HepG2 (cell line): ENCODE measurements around the gene RTN4RL2. TPM values are rescaled to one million over a fixed set of nuclear protein-coding genes. Genes with fewer than 3 reads are reported as not detected.

ENCODE experiments used
- BHLHE40 ChIP-seq: IDR thresholded peaks from 2 replicates; pipeline ENCODE4 v1.6.1; 2011; ENCODE audit warnings: low read length, improper control_type of control experiment
- CHD4 ChIP-seq: fragments of 200-600 bp; sonication (generic); IDR thresholded peaks from 2 replicates; pipeline ENCODE4 v1.7.0; 2017; ENCODE audit warnings: mild to moderate bottlenecking, low read length, borderline replicate concordance
- FOSL1 ChIP-seq: sonication (generic); formaldehyde crosslinking; IDR thresholded peaks from 2 replicates; pipeline ENCODE4 v1.9.0; 2021; ENCODE audit warnings: missing genetic modification reagents, borderline replicate concordance
- FOSL2 ChIP-seq: sonication (generic); formaldehyde crosslinking; IDR thresholded peaks from 2 replicates; pipeline ENCODE4 v1.4.0; 2020; ENCODE audit warnings: missing genetic modification reagents
- KDM4B ChIP-seq: sonication (generic); formaldehyde crosslinking; IDR thresholded peaks from 2 replicates; pipeline ENCODE4 v1.4.0; 2020; ENCODE audit warnings: missing genetic modification reagents
- KLF11 ChIP-seq: IDR thresholded peaks from 2 replicates; pipeline ENCODE4 v1.6.1; 2016; ENCODE audit warnings: missing compliant biosample characterization
- KLF6 ChIP-seq: IDR thresholded peaks from 2 replicates; pipeline ENCODE4 v1.8.0; 2016; ENCODE audit warnings: missing biosample characterization, missing genetic modification reagents
- MTA1 ChIP-seq: sonication (generic); formaldehyde crosslinking; IDR thresholded peaks from 2 replicates; pipeline ENCODE4 v1.4.0; 2020; ENCODE audit warnings: missing genetic modification reagents, mild to moderate bottlenecking, borderline replicate concordance
- NAIF1 ChIP-seq: sonication (generic); formaldehyde crosslinking; IDR thresholded peaks from 2 replicates; pipeline ENCODE4 v1.5.0; 2020; ENCODE audit warnings: mild to moderate bottlenecking, missing genetic modification reagents, borderline replicate concordance
- PITX1 ChIP-seq: sonication (generic); formaldehyde crosslinking; IDR thresholded peaks from 2 replicates; pipeline ENCODE4 v1.5.1; 2020; ENCODE audit warnings: mild to moderate bottlenecking, missing genetic modification reagents
- RNF2 ChIP-seq: fragments of 450-650 bp; conservative IDR thresholded peaks from 2 replicates; pipeline ENCODE4 v1.6.1; 2016; ENCODE audit warnings: low read depth
- SALL1 ChIP-seq: sonication (generic); formaldehyde crosslinking; IDR thresholded peaks from 2 replicates; pipeline ENCODE4 v1.8.0; 2022; ENCODE audit warnings: mild to moderate bottlenecking, missing genetic modification reagents
- SMYD3 ChIP-seq: sonication (generic); formaldehyde crosslinking; IDR thresholded peaks from 2 replicates; pipeline ENCODE4 v1.8.1; 2023; ENCODE audit warnings: mild to moderate bottlenecking, missing genetic modification reagents
- SOX13 ChIP-seq, 3 experiments: fragments of 450-650 bp in 1 of 3; sonication (generic) in 1 of 3; formaldehyde crosslinking in 1 of 3; IDR thresholded peaks in 2 of 3; conservative IDR thresholded peaks in 1 of 3; 2 replicates each; pipeline versions ENCODE4 v1.5.0 to v1.6.1; 2016 to 2020; ENCODE audit warnings: antibody characterized with exemption in 1 of 3, mild to moderate bottlenecking in 1 of 3, missing compliant biosample characterization in 1 of 3, missing genetic modification reagents in 1 of 3, moderate library complexity in 1 of 3
- TBL1XR1 ChIP-seq: fragments of 150-350 bp; IDR thresholded peaks from 2 replicates; pipeline ENCODE4 v1.6.1; 2014; ENCODE audit warnings: borderline replicate concordance, low read length; ENCODE audit not compliant: partially characterized antibody
- TCF7 ChIP-seq: sonication (generic); IDR thresholded peaks from 2 replicates; pipeline ENCODE4 v1.6.1; 2016; ENCODE audit warnings: antibody characterized with exemption, low read depth
- ZBTB7A ChIP-seq: sonication (generic); formaldehyde crosslinking; IDR thresholded peaks from 2 replicates; pipeline ENCODE4 v1.8.0; 2022; ENCODE audit warnings: mild to moderate bottlenecking, missing genetic modification reagents
- ZMYM4 ChIP-seq: sonication (generic); formaldehyde crosslinking; IDR thresholded peaks from 2 replicates; pipeline ENCODE4 v1.8.1; 2023; ENCODE audit warnings: mild to moderate bottlenecking, missing genetic modification reagents
- ZNF256 ChIP-seq: sonication (generic); formaldehyde crosslinking; conservative IDR thresholded peaks from 2 replicates; pipeline ENCODE4 v1.4.0; 2020; ENCODE audit warnings: missing genetic modification reagents
- ZNF296 ChIP-seq: sonication (generic); formaldehyde crosslinking; conservative IDR thresholded peaks from 2 replicates; pipeline ENCODE4 v1.5.0; 2020; ENCODE audit warnings: mild to moderate bottlenecking, missing genetic modification reagents
- ZNF543 ChIP-seq: sonication (generic); formaldehyde crosslinking; IDR thresholded peaks from 2 replicates; pipeline ENCODE4 v1.4.0; 2020; ENCODE audit warnings: mild to moderate bottlenecking, missing genetic modification reagents
- ZNF691 ChIP-seq: sonication (generic); formaldehyde crosslinking; IDR thresholded peaks from 2 replicates; pipeline ENCODE4 v1.4.0; 2020; ENCODE audit warnings: missing genetic modification reagents, low read depth, mild to moderate bottlenecking, borderline replicate concordance
- ZNF720 ChIP-seq: sonication (generic); formaldehyde crosslinking; IDR thresholded peaks from 2 replicates; pipeline ENCODE4 v1.4.0; 2020; ENCODE audit warnings: missing genetic modification reagents
- ZXDC ChIP-seq: sonication (generic); formaldehyde crosslinking; IDR thresholded peaks from 2 replicates; pipeline ENCODE4 v1.5.0; 2020; ENCODE audit warnings: mild to moderate bottlenecking, missing genetic modification reagents
- polyA plus RNA-seq, 8 experiments: library from polyadenylated mRNA; depleted of rRNA in 3 of 8; stranded (reverse) in 7 of 8; unstranded in 1 of 8; fragments of >200 nt; fragmentation: Illumina TruSeq in 4 of 8; extraction: Trizol in 4 of 8; gene quantifications; 2 replicates each; pipeline versions ENCODE4 v1.2.1 to v1.2.3, GENCODE V29; 2011 to 2016; ENCODE audit warnings: low read depth in 4 of 8, missing spikeins in 1 of 8, mixed read lengths in 1 of 8; ENCODE audit not compliant: insufficient read depth in 1 of 8
- total RNA-seq, 5 experiments: library from RNA; depleted of rRNA; stranded (reverse); fragments of >200 nt; fragmentation: Illumina TruSeq; extraction: Trizol; gene quantifications; 2 replicates each; pipeline ENCODE4 v1.2.3, GENCODE V29; 2016; ENCODE audit warnings: low read depth in 1 of 5

Gene RTN4RL2
- total and polyA plus RNA-seq, 2 of the 13 experiments (the other 11 are each of a cell fraction or from before 2014, with no cell fraction given), result 1.3 to 4.3 TPM

- peak; percentile 91 for TF ChIP-seq ZNF296 (CRISPR knock-in tag)
- peak; percentile 74 for TF ChIP-seq TBL1XR1
- peak; percentile 86 for TF ChIP-seq PITX1 (CRISPR knock-in tag)
- 0 out of 2 replicates have a peak, but pooled peaks have one; percentile 24 for TF ChIP-seq SMYD3 (CRISPR knock-in tag)
- TF ChIP-seq KLF6 (CRISPR knock-in tag), result peak; percentile 31
- TF ChIP-seq KLF11 (CRISPR knock-in tag), result no peak
- peak; percentile 75 for TF ChIP-seq SALL1 (CRISPR knock-in tag)
- no peak for TF ChIP-seq RNF2
- TF ChIP-seq ZNF691 (CRISPR knock-in tag), result 0 out of 2 replicates have a peak, but pooled peaks have one; percentile 64
- peak; percentile 45; the same call in 1 of the 2 replicates for TF ChIP-seq TCF7
- peak; percentile 71; the same call in 1 of the 2 replicates for TF ChIP-seq CHD4
- TF ChIP-seq ZNF543 (CRISPR knock-in tag), result peak; percentile 70; the same call in 1 of the 2 replicates
- TF ChIP-seq FOSL2, result peak; percentile 36; the same call in 1 of the 2 replicates
- peak; percentile 74 for TF ChIP-seq SOX13 (IDR thresholded peaks at IDR 0.05)
- peak in 1 of 2 experiments; percentile 91; a peak in 2 of 4 replicates for TF ChIP-seq SOX13 (CRISPR knock-in tag; conservative IDR thresholded peaks at IDR 0.05 in 1 of 2, IDR thresholded peaks at IDR 0.05 in 1 of 2)
- TF ChIP-seq FOSL1 (CRISPR knock-in tag), result no peak
- 0 out of 2 replicates have a peak, but pooled peaks have one; percentile 39 for TF ChIP-seq NAIF1 (CRISPR knock-in tag)
- TF ChIP-seq BHLHE40, result peak; percentile 69
- TF ChIP-seq KDM4B (CRISPR knock-in tag), result peak; percentile 25; the same call in 1 of the 2 replicates
- TF ChIP-seq ZMYM4 (CRISPR knock-in tag), result peak; percentile 56
- TF ChIP-seq ZNF720 (CRISPR knock-in tag), result no peak
- TF ChIP-seq ZBTB7A (CRISPR knock-in tag), result peak; percentile 77; the same call in 1 of the 2 replicates
- no peak for TF ChIP-seq ZNF256 (CRISPR knock-in tag)
- peak; percentile 91 for TF ChIP-seq ZXDC (CRISPR knock-in tag)
- TF ChIP-seq MTA1 (CRISPR knock-in tag), result peak; percentile 65; the same call in 1 of the 2 replicates
Observed at GRCh38 chr11:57497303-57498247, 37.2 kb downstream of the RTN4RL2 start (continued).
